CD4-positive, alpha-beta T cell (primary cell): ENCODE data around the gene SDF2L1. TPM values are rescaled to one million over a fixed set of nuclear protein-coding genes. Genes with fewer than 3 reads are reported as not detected.

Experiments
- ATAC-seq: fragments of 200-7000 bp; cut with Tn5 transposase; one replicate; pipeline ENCODE4 v1.10.0; 2022; ENCODE audit warnings: mild to moderate bottlenecking; ENCODE audit not compliant: poor library complexity
- CTCF ChIA-PET: fragments of 350-600 bp; sonication (Branson Sonifier 250); formaldehyde crosslinking; loops from one replicate; lab custom pipeline; 2021; ENCODE audit warnings: antibody characterized with exemption, inconsistent platforms; lab: Charles Lee
- POLR2A ChIA-PET: fragments of 350-600 bp; sonication (Branson Sonifier 250); formaldehyde crosslinking; loops from one replicate; lab custom pipeline; 2021; ENCODE audit warnings: antibody characterized with exemption, inconsistent platforms; lab: Charles Lee
- DNase-seq, 14 experiments: peaks; one replicate each; pipeline ENCODE4 v3.0.0-alpha.2; 2013 to 2020; ENCODE audit warnings: mixed read lengths in 2 of 14
- H3K27ac ChIP-seq, 2 donors: one replicate each; pipeline versions ENCODE4 v1.5.1 to v1.7.0; 2013; ENCODE audit warnings: low read length in 2 of 2, low read depth in 1 of 2, mild to moderate bottlenecking in 1 of 2
- H3K27me3 ChIP-seq, 2 experiments: 1 replicate in 1 of 2; 2 replicates in 1 of 2; pipeline versions ENCODE4 v1.6.1 to v1.7.0; 2013; ENCODE audit warnings: low read length in 2 of 2, control low read depth in 1 of 2, mild to moderate bottlenecking in 1 of 2, moderate library complexity in 1 of 2; ENCODE audit not compliant: insufficient read depth in 2 of 2, control insufficient read depth in 1 of 2
- H3K36me3 ChIP-seq: one replicate; pipeline ENCODE4 v1.6.1; 2013; ENCODE audit warnings: low read length, control low read depth; ENCODE audit not compliant: insufficient read depth
- H3K4me1 ChIP-seq: one replicate; pipeline ENCODE4 v1.6.1; 2013; ENCODE audit warnings: low read length, control low read depth; ENCODE audit not compliant: insufficient read depth
- H3K4me3 ChIP-seq: one replicate; pipeline ENCODE4 v1.5.1; 2013; ENCODE audit warnings: mild to moderate bottlenecking, low read length, moderate library complexity
- H3K9me3 ChIP-seq, 2 experiments: 1 replicate in 1 of 2; 2 replicates in 1 of 2; pipeline versions ENCODE4 v1.6.1 to v1.7.0; 2013; ENCODE audit warnings: low read length in 2 of 2, mild to moderate bottlenecking in 2 of 2, control low read depth in 1 of 2, moderate library complexity in 1 of 2; ENCODE audit not compliant: control insufficient read depth in 1 of 2, insufficient read depth in 1 of 2
- H3K27ac Mint-ChIP-seq: one replicate; pipeline ENCODE4 v1.8.0; 2020; ENCODE audit warnings: mixed read lengths
- H3K27me3 Mint-ChIP-seq: one replicate; pipeline ENCODE4 v1.8.0; 2021; ENCODE audit warnings: mixed read lengths
- H3K36me3 Mint-ChIP-seq: one replicate; pipeline ENCODE4 v1.8.0; 2021; ENCODE audit warnings: low read depth, mixed read lengths
- H3K4me1 Mint-ChIP-seq: one replicate; pipeline ENCODE4 v1.8.0; 2021; ENCODE audit warnings: low read depth, mixed read lengths
- H3K4me3 Mint-ChIP-seq: one replicate; pipeline ENCODE4 v1.8.0; 2020; ENCODE audit warnings: mild to moderate bottlenecking, mixed read lengths
- H3K9me3 Mint-ChIP-seq: one replicate; pipeline ENCODE4 v1.8.0; 2020; ENCODE audit warnings: mixed read lengths
- intact Hi-C, 2 experiments: fragments of 100-400 bp; cut with DNase I in 1 of 2; cut with micrococcal nuclease in 1 of 2; formaldehyde crosslinking; loops; one replicate each; pipeline versions ENCODE4 v1.15.1 to v1.9.0; 2023 to 2025; cut with DNase I, micrococcal nuclease
- total RNA-seq, 174 experiments: library from RNA in 2 of 174; stranded (reverse) in 2 of 174; gene quantifications; one replicate each; pipeline ENCODE4 v1.2.3 and lab custom pipeline; 2021 to 2026
- TF ChIP-seq, protein P1 (sequence below): fragments of 200-600 bp; IDR thresholded peaks from one replicate; pipeline ENCODE4 v1.8.0; 2022; ENCODE audit warnings: antibody characterized with exemption, mild to moderate bottlenecking

The SDF2L1 gene
- total RNA-seq, 2 experiments from 2014 or later: 20.0 to 21.2 TPM

GRCh38 chr22:21629255-21630149 lies 12.6 kb upstream of the SDF2L1 start, which contains the start of gene YDJC:
TSS of gene YDJC (minus strand) at chr22:21630022. CDS start at chr22:21630014, 8 bp downstream.
- Mint-ChIP-seq H3K4me3 (peak within 1 kb of the TSS; percentile 97), H3K27ac (peak within 1 kb of the TSS; percentile 88), H3K27me3 (no peaks in the 10 kb centered on the region), H3K9me3 (no peaks in the 10 kb centered on the region), H3K4me1 (peaks cover 50% of the 10 kb centered on the region), H3K36me3 (peaks cover 31% of the 10 kb centered on the region)
- H3K27ac ChIP-seq: peak within 1 kb of the TSS; percentile 87 to 96
- H3K4me3 ChIP-seq: peak within 1 kb of the TSS; percentile 97
- TF ChIP-seq, protein P1, sequence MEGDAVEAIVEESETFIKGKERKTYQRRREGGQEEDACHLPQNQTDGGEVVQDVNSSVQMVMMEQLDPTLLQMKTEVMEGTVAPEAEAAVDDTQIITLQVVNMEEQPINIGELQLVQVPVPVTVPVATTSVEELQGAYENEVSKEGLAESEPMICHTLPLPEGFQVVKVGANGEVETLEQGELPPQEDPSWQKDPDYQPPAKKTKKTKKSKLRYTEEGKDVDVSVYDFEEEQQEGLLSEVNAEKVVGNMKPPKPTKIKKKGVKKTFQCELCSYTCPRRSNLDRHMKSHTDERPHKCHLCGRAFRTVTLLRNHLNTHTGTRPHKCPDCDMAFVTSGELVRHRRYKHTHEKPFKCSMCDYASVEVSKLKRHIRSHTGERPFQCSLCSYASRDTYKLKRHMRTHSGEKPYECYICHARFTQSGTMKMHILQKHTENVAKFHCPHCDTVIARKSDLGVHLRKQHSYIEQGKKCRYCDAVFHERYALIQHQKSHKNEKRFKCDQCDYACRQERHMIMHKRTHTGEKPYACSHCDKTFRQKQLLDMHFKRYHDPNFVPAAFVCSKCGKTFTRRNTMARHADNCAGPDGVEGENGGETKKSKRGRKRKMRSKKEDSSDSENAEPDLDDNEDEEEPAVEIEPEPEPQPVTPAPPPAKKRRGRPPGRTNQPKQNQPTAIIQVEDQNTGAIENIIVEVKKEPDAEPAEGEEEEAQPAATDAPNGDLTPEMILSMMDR: no peak
- ChIA-PET CTCF (interaction anchor here (0.5 to 5.1 kb wide), 18 partner anchors 13 to 647 kb away, joined by 3 to 89 read pairs (median 4); partner anchors contain the start of genes LZTR1, SDF2L1 and YPEL1), POLR2A (interaction anchor here (0.7 to 4.5 kb wide), 16 partner anchors 10 to 647 kb away, joined by 3 to 140 read pairs (median 6); partner anchors contain the start of genes LZTR1, PPIL2, SDF2L1 and THAP7)
- peaks cover 0 to 7% of the 10 kb centered on the region in 2 experiments for H3K9me3 ChIP-seq
- DNase-seq (peak; percentile 90 to 98 (median 94)), ATAC-seq (peak; percentile 81)
- H3K36me3 ChIP-seq: peaks cover 29% of the 10 kb centered on the region
- peaks cover 61% of the 10 kb centered on the region for H3K4me1 ChIP-seq
- H3K27me3 ChIP-seq: no peaks in the 10 kb centered on the region
- intact Hi-C loops: loop anchor here (1.0 to 5.0 kb wide), 5 partner anchors 13 to 627 kb away; partner anchors contain the start of genes SDF2L1 (in 2 of the 2), THAP7 (in 1 of the 2) and UBE2L3 (in 1 of the 2)

DNA sequence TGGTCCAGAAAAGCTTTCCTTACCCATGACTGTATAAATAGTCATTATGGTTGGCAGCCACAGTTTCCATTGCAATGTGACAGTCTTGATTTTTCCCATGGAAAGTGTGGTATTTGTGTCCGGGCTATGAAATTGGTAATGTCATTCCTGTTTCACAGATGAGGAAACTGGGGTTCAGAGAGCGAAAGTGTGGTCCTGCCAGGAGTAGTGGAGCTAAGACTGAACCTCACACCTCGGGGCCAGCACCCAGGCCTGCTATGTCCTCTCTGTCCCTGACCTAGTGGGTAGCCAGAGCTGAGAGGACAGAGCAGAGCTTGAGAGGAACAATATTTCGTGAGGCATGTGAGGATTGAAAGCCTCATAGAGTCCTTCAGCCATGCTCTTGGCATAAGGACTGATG lies 11.1 kb upstream of the SDF2L1 start:
- no peak overlapping the region for H3K27ac ChIP-seq
- Mint-ChIP-seq H3K27me3 (no peaks in the 10 kb centered on the region), H3K4me1 (peaks cover 46% of the 10 kb centered on the region), H3K9me3 (no peaks in the 10 kb centered on the region), H3K36me3 (peaks cover 31% of the 10 kb centered on the region), H3K4me3 (peak overlapping the region; percentile 90), H3K27ac (peak overlapping the region; percentile 88)
- ATAC-seq (no peak), DNase-seq (no peak)
- H3K9me3 ChIP-seq: peaks cover 0 to 7% of the 10 kb centered on the region in 2 experiments
- no peak overlapping the region for H3K4me3 ChIP-seq
- H3K36me3 ChIP-seq: peaks cover 24% of the 10 kb centered on the region
- ChIA-PET CTCF (interaction anchor here (1.2 to 5.1 kb wide), 3 partner anchors 11 to 48 kb away, joined by 4 to 89 read pairs (median 40); partner anchors contain the start of gene SDF2L1), POLR2A (interaction anchor here (2.9 to 4.5 kb wide), 2 partner anchors 11 to 16 kb away, joined by 14 to 140 read pairs; partner anchors contain the start of gene SDF2L1)
- intact Hi-C loops: loop anchor here in 1 of 2 experiments (2.0 kb wide), 1 partner anchor 64 kb away; the partner anchor contains the start of gene UBE2L3
- no peaks in the 10 kb centered on the region for H3K27me3 ChIP-seq
- peaks cover 48% of the 10 kb centered on the region for H3K4me1 ChIP-seq
- TF ChIP-seq, protein P1: no peak

GRCh38 chr22:21632237-21632895 lies 9.7 kb upstream of the SDF2L1 start, which contains the start of gene CCDC116:
TSS of gene CCDC116 (plus strand) at chr22:21632760. CDS start at chr22:21633182, 422 bp downstream.
- no peaks in the 10 kb centered on the region for H3K27me3 ChIP-seq
- TF ChIP-seq, protein P1: no peak
- ATAC-seq (peak; percentile 28), DNase-seq (peak; percentile 32 to 89 (median 51))
- no peak within 1 kb of the TSS for H3K27ac Mint-ChIP-seq
- ChIA-PET CTCF (interaction anchor here (1.1 to 5.1 kb wide), 2 partner anchors 10 to 14 kb away, joined by 12 to 40 read pairs; partner anchors contain the start of gene SDF2L1), POLR2A (interaction anchor here (0.9 to 2.9 kb wide), 3 partner anchors 10 to 33 kb away, joined by 3 to 14 read pairs (median 14); partner anchors contain the start of genes PPIL2 and SDF2L1)
- H3K36me3 Mint-ChIP-seq: peaks cover 20% of the 10 kb centered on the region
- H3K4me3 ChIP-seq: no peak within 1 kb of the TSS
- H3K9me3 Mint-ChIP-seq: no peaks in the 10 kb centered on the region
- peak within 1 kb of the TSS; percentile 34 for H3K4me3 Mint-ChIP-seq
- no peaks in the 10 kb centered on the region for H3K27me3 Mint-ChIP-seq
- H3K4me1 Mint-ChIP-seq: peaks cover 36% of the 10 kb centered on the region
- intact Hi-C loops: no loop called here
- no peak within 1 kb of the TSS for H3K27ac ChIP-seq
- peaks cover 11% of the 10 kb centered on the region for H3K36me3 ChIP-seq
- H3K4me1 ChIP-seq: peaks cover 35% of the 10 kb centered on the region
- H3K9me3 ChIP-seq: peaks cover 0 to 7% of the 10 kb centered on the region in 2 experiments
